ENCODE results near the gene GDPD3. TPM values are rescaled to one million over a fixed set of nuclear protein-coding genes. Genes with fewer than 3 reads are reported as not detected.

Gene GDPD3
- total and polyA plus RNA-seq, 9 of the 15 experiments (the other 6 are each of a cell fraction or from before 2014, with no cell fraction given): 0.47 to 3.9 (median 1.1) TPM

DNA sequence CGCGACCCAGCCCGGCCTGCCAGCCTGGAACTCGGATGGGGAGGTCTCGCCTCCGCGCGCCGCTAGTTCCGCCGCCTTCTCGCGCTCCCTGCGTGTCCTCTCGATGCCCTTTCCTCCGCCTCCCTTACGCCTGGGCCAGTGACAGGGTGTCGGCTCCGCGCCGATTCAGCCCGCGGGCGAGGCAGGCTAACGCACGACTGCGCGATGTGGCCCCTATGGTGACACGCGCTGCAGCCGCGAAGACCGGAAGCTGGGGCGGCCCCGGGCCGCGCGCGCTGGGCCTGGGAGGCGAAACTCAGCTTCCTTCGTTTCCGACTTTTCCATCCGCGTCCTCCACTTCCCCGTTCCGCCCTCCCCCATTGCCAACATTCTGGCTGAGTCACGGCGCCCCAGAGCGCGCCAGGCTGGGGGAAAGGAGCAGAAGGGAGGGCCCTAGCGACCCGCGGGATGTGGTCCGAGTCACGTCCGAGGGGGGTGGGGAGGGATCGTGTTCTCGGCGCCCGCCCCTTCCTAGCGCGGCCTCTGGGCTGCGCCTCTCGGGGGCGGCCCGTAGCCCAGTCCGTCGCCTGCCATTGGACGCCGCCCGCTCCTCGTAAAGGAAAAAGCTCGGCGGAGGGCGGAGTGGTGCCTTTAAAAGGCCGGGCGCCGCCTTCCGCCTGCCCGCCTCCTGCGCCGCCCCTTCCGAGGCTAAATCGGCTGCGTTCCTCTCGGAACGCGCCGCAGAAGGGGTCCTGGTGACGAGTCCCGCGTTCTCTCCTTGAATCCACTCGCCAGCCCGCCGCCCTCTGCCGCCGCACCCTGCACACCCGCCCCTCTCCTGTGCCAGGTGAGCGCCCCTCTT is 48.0 kb downstream of the GDPD3 start, which contains the start of gene ALDOA (continued):
- TF ChIP-seq PHB (CRISPR knock-in tag; IDR thresholded peaks at IDR 0.05) (0 out of 2 replicates have a peak, but pooled peaks have one; percentile 58), SNIP1 (IDR thresholded peaks at IDR 0.05; ENCODE audit: low read depth) (no peak), JUND (IDR thresholded peaks at IDR 0.05; ENCODE audit: borderline replicate concordance, low read depth, low read length) (peak; percentile 86), JUND (tag; IDR thresholded peaks at IDR 0.05; ENCODE audit: borderline replicate concordance, low read depth, low read length) (peak; percentile 77; the same call in 1 of the 3 replicates), MTA1 (IDR thresholded peaks at IDR 0.05; ENCODE audit: borderline replicate concordance) (no peak), MAFG (tag; conservative IDR thresholded peaks at IDR 0.05) (peak; percentile 89), FOXK2 (conservative IDR thresholded peaks at IDR 0.05 in 1 of 2, IDR thresholded peaks at IDR 0.05 in 1 of 2; ENCODE audit: low read depth in 2 of 2) (no peak; a peak in 1 of 4 replicates), KLF16 (IDR thresholded peaks at IDR 0.05) (no peak), KDM5B (IDR thresholded peaks at IDR 0.05; ENCODE audit: insufficient replicate concordance, low read depth, low read length) (peak; percentile 94), GATAD2A (IDR thresholded peaks at IDR 0.05) (peak; percentile 75), NEUROD1 (IDR thresholded peaks at IDR 0.05; ENCODE audit: borderline replicate concordance, low read depth, low read length, partially characterized antibody) (peak; percentile 81), ZNF41 (CRISPR knock-in tag; conservative IDR thresholded peaks at IDR 0.05) (no peak), HOXB6 (CRISPR knock-in tag; IDR thresholded peaks at IDR 0.05; ENCODE audit: borderline replicate concordance) (no peak), MCM7 (IDR thresholded peaks at IDR 0.05) (no peak), TAF15 (IDR thresholded peaks at IDR 0.05; ENCODE audit: low read depth, low read length) (no peak), MYNN (IDR thresholded peaks at IDR 0.05) (peak; percentile 55; the same call in 1 of the 2 replicates), MYNN (CRISPR knock-in tag; IDR thresholded peaks at IDR 0.05) (no peak), ZNF696 (CRISPR knock-in tag; conservative IDR thresholded peaks at IDR 0.05) (no peak), CSDE1 (IDR thresholded peaks at IDR 0.05) (no peak; a peak in 1 of 4 replicates), TFAM (CRISPR knock-in tag; conservative IDR thresholded peaks at IDR 0.05) (no peak), ZSCAN32 (CRISPR knock-in tag; IDR thresholded peaks at IDR 0.05) (no peak), ZNF644 (tag; IDR thresholded peaks at IDR 0.05; ENCODE audit: low read depth) (no peak), SMC3 (conservative IDR thresholded peaks at IDR 0.05; ENCODE audit: insufficient read depth, low read depth, low read length) (no peak), ZNF764 (CRISPR knock-in tag; IDR thresholded peaks at IDR 0.05; ENCODE audit: low read depth) (peak; percentile 46; the same call in 1 of the 2 replicates), DPF2 (IDR thresholded peaks at IDR 0.05) (peak; percentile 55), ZNF232 (CRISPR knock-in tag; IDR thresholded peaks at IDR 0.05) (no peak), ZNF57 (CRISPR knock-in tag; IDR thresholded peaks at IDR 0.05) (no peak; the same call in 1 of the 2 replicates), HLTF (IDR thresholded peaks at IDR 0.05) (no peak), TRIM24 (IDR thresholded peaks at IDR 0.05) (peak in 1 of 2 experiments; percentile 65; a peak in 2 of 4 replicates)
- TF ChIP-seq, protein P1, sequence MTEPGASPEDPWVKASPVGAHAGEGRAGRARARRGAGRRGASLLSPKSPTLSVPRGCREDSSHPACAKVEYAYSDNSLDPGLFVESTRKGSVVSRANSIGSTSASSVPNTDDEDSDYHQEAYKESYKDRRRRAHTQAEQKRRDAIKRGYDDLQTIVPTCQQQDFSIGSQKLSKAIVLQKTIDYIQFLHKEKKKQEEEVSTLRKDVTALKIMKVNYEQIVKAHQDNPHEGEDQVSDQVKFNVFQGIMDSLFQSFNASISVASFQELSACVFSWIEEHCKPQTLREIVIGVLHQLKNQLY (CRISPR knock-in tag; conservative IDR thresholded peaks at IDR 0.05): peak; percentile 35 to 92; a peak in 3 of 4 replicates

Data from K562 (cell line).